ENCODE data around the gene SSTR3.

DNA sequence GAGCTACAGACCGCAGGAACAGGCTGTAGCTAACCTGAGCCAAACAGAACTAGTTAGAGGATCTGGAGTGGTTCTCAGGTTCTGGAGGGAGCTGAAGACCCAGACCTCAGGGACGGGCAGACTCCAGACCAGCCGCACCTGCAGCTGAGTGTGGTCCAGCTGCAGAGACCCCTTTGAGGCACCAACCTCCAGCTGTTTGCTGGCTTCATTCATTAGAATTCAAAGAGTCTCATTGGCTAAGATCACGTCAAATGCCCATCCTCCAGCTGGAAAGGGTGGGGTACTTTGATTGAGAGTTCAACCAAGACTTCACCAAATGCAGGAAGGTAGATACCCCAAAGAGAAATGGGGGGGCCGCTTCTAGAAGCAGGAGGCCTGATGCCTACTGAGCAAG is 49.2 kb downstream of the SSTR3 start:
- TF ChIP-seq CTCF (conservative IDR thresholded peaks at IDR 0.05; ENCODE audit: low read depth, low read length), result no peak
- TF ChIP-seq CHD1 (IDR thresholded peaks at IDR 0.05; ENCODE audit: low read depth, low read length), result no peak
- TF ChIP-seq POLR2A (IDR thresholded peaks at IDR 0.05; ENCODE audit: low read depth, low read length), result no peak
- no peak for TF ChIP-seq RCOR1 (IDR thresholded peaks at IDR 0.05; ENCODE audit: insufficient replicate concordance, low read length)
- no peak for TF ChIP-seq BHLHE40 (IDR thresholded peaks at IDR 0.05; ENCODE audit: low read depth, low read length)
- TF ChIP-seq FOS (IDR thresholded peaks at IDR 0.05; ENCODE audit: low read depth, low read length), result no peak
- no peak for TF ChIP-seq MAFK (IDR thresholded peaks at IDR 0.05; ENCODE audit: low read depth, low read length)
- no peak for TF ChIP-seq MXI1 (IDR thresholded peaks at IDR 0.05; ENCODE audit: borderline replicate concordance, low read depth, low read length)
